GM18502 (cell line): ENCODE measurements around the gene LMF1.
"Not testable (repeated sequence)": the region's sequence is repeated elsewhere in the genome, so short reads cannot be mapped to it uniquely, and the experiment has no call there.

Experiments used
- ATAC-seq: cut with Tn5 transposase; IDR thresholded peaks from one replicate; pipeline ENCODE4 v1.9.1; 2021; ENCODE audit warnings: mild to moderate bottlenecking; ENCODE audit not compliant: unreplicated experiment, poor library complexity

Gene LMF1

GRCh38 chr16:874366-875181, 96.2 kb downstream of the LMF1 start:
- ATAC-seq, result no peak

DNA sequence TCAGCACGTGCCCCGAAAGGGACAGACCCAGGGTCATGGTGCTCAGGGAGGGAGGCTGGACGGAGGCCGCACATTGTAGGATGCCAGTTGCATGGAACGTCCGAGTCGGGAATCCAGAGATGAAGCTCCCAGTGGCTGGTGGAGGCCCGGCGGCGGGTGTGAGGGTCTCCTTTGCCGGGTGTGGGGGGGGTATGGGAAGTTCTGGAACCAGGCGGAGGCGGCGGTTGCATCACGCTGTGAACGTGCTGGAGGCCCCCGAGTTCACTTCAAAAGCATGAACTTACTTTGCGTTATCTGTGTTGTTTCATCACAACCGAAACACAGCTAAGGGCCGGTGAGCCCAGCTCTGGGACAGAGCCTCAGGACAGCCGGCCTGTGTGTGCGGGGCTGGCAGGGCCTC, 96.9 kb downstream of the LMF1 start:
- no peak for ATAC-seq

DNA sequence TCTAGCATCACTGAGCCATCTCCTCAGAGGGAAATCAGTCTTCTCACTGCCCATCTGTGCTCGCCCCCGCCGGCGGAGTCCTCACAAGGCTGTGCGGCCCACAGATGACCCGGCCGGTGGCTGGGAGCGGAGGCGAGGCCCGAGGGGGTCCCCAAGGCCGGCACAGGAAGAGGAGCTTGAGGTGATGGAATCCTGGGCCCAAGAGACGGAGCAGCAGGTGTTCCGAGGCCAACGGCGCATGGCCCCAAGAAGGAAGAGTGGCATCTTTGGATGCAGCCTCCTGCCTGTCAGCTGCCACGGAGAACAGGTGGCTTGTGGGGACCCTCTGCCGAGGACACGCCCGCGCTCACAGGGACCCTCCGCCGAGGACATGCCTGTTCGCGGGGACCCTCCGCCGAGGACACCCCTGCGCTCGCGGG, 97.5 kb downstream of the LMF1 start:
- no peak for ATAC-seq

DNA sequence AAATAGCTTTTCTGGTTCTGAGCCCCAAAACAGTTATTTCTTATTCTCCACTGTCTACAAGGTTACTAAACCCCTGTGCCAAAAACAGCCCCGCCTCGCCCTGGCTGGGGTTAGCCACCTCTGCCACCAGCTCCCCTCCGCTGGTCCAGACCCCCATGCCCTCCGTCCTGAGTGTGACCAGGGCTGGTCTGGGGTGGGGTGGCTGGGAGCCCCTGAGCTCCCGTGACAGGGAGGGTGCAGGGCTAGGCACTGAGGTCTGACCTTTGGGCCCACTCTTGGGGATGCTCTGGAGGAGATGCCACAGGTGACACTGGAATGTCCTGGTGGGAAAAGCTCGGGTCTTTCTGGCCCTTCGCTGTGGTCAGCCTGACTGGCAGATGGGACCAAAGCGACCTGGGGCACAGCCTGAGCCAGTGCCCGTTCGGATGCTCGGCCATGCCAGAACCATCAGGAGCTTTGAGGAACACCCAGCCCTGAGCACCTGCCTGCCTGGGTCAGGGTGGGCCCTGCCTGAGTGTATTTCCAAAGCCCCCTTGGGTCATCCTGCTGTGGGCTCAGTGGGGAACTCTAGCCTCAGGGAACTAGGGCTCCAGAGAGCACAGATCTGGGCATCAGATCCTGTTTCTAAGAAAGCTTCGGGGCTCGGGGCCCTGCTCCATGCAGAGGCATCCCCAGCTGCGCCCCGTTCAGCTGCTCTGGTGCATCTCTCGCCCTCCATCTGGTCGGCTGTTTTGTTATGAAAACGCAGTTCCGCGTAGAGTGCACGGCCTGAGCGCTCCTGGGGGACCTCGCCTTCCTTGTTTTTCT, 98.1 kb downstream of the LMF1 start:
- ATAC-seq, result no peak

DNA sequence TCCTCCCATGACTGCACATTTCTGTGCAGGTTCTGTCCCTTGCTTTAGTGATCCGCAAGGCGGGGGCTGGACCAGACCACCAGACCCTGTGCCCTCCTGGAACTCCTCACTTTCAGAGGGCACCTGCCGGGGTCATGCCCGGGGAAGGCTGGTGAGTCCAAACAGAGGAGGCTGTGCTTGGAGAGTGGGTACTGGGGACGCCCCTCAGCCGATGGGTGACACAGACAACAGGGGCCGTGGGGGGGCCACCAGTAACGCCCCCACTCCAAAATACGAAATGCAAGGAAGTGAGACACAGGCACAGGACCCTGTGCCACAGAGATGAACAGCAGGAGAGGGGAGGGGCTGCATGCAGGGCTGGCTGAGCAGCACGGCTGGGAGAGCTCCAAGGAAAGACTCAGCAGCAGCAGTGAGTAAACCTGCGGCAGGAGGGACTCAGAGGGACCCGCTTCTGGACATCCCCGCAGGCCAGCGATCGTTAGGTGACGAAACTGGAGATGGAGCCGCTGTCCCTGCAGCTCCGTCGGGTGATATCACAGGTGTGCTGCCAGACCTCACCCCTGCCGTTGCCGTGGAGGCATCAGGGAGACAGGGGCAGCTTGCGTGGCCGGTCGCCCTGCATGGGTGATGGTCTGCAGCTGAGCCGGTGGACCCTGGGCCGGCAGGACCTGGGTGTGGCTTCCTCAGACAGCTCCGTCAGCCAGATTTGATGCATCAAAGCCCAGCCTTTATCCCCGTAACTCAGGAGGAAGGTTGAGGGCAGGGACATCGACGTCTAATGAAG, 99.0 kb downstream of the LMF1 start:
- ATAC-seq, result no peak

DNA sequence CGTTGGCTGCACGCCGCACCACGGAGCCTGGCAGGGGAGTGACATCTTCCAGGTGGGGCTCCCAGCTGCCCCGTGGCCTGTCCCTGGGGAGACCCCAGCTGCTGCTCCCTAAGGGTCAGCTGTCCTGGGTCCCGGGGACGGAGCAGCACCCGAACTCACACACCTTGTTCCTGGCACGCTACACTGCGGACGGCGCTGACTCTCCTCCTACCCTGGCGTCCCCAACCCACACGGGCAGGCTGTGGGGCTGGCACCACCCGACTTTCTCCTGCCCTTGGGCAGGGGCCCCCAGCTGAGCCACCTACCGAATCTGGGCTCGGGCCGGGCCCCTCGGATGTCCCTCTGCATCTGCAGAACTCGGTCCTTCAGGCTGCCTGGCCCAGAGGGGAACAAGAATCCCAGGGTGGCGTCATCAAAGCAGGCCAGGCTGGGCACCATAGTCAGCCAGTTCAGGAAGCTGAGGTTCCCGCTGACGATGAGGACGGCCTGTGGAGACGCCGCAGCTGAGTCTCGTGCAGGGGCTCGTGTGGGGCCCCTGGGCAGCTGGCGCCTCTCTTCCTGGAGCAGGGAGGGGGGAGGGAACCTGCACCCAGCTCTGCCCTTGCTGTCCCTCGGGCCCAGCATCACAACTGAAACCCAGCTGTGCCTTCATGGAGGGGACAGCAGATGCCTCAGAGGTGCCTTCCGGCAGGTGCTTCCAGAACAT, 99.8 kb downstream of the LMF1 start:
- ATAC-seq, result no peak

- ATAC-seq, result no peak
These were observed 100.8 kb downstream of the LMF1 start for GRCh38 chr16:869823-870641.

DNA sequence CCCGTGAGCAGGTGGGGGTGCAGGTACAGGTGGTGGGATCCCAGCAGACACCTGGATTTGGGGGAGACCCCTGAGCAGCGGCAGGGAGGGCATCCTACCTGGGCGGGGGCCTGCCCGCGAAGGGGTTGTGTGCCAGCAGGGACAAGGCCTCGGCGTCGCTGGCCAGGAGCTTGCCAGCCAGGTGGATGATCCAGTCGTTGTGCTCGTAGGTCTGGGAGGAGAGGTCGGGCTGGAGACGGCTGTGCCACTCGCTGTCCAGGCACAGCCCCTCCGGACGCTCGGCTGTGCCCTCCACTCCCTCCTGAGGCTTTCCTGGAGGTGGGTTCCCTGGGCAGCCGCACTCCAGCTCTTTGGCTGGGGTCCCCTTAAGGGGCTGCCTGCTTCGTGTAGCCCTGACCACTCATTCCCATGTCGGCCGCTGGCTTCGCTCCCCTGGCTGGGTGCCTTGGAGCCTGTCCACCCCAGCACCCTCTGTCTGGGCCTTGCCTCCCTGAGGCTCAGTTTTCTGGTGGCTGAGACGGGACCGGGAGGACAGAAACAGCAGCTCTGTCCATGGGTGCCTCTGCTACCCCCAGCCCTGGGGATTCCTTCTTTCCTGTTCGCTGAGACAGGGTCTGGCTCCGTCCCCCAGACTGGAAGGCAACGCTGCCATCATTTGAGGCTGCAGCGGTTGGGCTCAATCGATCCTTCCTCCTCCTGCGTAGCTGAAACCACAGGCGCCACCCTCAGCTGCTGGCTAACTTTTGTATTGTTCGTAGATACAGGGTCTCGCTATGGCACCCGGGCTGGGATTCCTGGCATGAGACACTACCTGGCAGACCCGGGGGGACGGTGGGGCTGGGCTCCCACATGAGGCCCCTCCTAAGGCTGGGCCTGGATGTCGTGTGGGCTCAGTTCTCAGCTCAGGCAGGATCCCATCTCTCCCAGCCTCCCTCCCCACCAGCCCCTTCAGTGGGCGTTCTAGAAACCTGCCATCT, 101.7 kb downstream of the LMF1 start:
- ATAC-seq, result no peak

GRCh38 chr16:868386-868755, 102.4 kb downstream of the LMF1 start:
- ATAC-seq, result no peak

DNA sequence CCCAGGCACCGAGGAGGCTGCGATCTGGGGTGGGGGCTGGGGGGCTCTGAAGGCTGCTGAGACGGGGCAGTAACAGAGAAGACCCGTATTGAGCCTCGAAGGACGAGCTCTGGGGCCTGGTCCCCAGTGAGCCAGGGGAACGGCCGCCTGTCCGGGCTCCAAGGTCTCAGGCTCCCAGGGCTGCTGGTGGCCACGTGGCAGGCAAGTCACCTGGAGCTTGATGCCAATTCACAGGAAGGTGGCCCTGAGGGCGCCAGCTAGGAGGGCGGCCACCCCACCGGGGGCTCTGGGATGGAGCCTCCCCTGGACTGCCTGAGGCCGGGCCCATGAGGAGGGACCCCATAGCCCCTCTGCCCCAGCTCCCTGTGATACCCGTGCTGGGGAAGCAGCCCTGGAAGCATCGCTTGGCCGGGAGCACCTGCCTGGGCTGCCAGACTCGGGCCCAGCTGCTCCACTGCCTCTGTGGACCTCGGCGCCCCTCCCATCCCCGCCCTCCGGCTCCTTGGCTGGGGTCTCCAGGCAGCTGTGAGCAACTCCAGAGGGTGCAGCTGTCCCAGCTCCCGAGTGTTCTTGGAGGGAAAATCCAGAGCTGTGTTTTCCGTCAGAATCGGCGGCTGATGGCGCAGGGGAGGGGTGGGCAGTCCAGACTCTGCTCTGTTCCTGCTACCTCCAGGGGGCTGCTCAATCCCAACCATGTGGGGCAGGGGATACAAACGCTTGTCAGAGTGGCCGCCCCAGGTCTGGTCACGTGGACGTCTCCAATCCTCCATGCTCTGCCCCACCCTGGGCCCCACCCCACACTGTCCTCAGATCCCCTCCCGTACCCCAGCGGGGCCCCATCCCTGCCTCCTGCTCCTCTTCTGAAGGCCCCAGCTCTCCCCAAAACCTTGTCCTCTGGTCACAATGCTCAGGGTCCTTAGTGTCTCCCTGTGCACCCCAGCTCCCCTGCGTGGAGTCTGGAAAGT, 103.1 kb downstream of the LMF1 start:
- no peak for ATAC-seq

DNA sequence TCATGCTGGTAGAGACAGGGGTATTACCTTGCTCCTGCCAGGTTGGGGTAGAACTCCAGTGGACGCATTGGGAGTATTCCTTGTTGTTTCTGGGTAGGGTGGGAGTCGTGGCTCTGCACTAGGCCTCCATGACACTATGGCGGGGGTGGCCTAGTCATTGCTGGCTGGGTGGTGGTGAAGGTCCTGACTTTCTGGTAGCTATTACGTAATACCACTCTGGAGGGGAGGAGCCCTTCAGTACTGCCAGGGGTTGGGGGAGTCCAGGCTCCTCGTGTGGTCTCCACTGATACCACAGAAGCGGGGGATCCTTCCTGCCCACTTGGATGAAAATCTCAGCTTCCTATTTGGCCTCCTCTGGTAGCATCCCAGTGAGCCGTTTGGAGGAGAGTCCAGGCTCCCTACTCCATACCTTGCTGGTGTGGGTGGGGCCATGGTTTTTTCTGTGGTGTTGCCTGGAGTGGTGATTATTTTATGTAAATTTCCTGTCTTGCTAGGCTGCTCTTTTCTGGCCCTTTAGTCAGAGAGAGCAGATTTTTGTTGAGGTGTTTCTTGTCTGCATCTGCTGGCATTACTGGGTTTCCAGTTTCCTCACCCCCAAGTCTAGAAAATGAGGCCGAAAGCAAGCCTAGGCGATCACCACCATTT, 104.4 kb downstream of the LMF1 start:
- ATAC-seq, result no peak

- ATAC-seq, result no peak
These were observed 105.8 kb downstream of the LMF1 start for GRCh38 chr16:865026-865425.

DNA sequence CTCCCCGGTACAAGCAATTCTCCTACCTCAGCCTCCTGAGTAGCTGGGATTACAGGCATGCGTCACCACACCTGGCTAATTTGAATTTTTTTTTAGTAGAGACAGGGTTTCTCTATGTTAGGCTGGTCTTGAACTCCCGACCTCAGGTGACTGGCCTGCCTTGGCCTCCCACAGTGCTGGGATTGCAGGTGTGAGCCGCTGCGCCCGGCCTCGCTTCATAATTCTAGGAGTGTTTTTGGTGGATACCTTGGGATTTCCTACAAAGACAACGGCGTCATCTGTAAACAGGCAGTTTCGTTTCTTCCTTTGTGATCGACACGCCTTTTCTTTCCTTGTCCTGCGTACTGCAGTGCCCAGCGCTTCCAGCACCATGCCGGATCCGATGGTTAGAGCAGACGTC, 109.3 kb downstream of the LMF1 start:
- ATAC-seq, result no peak

GRCh38 chr16:860891-861290, 109.9 kb downstream of the LMF1 start:
- ATAC-seq, result no peak

- ATAC-seq, result not testable (repeated sequence)
These were observed 111.8 kb downstream of the LMF1 start for GRCh38 chr16:858971-859370.

DNA sequence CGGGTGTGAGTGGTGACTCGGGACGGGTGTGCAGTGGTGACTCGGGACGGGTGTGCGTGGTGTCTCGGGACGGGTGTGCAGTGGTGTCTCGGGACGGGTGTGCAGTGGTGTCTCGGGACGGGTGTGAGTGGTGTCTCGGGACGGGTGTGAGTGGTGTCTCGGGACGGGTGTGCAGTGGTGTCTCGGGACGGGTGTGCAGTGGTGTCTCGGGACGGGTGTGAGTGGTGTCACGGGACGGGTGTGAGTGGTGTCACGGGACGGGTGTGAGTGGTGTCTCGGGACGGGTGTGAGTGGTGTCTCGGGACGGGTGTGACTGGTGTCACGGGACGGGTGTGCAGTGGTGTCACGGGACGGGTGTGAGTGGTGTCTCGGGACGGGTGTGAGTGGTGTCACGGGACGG, 112.3 kb downstream of the LMF1 start:
- not testable (repeated sequence) for ATAC-seq

DNA sequence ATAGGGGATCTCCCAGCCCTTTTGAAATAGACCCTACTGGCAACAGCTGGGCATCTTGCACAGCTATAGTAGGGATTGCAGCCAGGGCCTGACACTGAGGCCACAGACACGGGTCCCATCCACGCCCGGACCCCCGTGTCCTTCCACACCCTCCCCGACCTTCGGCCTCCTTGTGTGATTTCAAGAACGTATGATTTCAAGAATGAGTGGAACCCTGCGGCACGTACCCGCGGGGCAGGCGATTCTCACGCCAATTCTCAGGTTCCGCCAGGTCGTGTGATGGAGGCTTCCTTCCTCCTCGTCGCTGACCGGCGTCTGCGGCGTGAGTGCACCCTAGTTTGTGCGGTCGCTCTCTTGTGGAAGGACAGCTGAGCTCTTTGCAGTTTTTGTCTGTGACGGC, 114.0 kb downstream of the LMF1 start:
- no peak for ATAC-seq
